ENCODE measurements around the gene ATP9A.

The ATP9A gene

DNA sequence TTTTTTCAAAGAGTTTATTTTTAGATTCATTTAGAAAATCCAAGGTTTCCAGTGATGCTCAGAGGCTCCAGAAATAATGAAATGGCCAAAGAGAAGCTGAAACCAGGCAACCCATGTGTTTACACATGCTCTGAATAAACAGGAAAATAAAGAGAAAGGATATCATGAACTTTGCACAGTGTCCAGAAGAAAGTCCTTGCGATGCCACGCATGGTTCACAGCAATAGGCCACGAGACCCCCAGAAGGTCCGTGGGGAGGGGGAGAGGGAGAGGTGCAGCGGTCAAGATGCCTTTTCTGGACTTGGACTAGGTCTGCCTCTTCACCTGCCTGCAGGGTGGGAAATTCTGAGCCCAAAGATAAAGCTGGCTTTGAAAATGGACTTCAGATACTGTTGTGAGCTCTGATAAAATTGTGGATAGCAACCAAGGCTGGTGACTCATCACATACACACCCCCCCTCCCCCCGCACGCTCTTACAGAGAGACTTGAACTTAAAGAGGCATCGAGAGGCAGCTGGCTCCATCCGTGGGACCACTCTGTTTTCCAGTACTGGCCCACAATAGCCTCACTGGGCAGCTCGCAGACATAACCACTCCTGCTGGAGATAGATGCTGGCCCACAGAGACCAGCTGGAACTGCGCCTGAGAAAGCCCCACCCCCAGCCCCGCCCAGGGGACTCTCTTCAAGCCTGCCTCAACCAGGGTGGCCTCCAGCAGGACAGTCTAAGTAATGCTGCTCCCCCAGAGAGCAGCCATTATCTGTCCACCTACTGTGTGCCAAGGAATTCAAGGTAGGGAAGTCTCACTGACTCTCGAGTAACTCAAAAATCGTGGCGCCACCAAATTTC lies 204.5 kb downstream of the ATP9A start:
- in situ Hi-C loops (cut with HindIII; ENCODE audit: low sequenced_read_pairs): no loop called here

GRCh38 chr20:51563174-51563485 lies 205.1 kb downstream of the ATP9A start:
- in situ Hi-C loops (cut with HindIII; ENCODE audit: low sequenced_read_pairs): no loop called here

DNA sequence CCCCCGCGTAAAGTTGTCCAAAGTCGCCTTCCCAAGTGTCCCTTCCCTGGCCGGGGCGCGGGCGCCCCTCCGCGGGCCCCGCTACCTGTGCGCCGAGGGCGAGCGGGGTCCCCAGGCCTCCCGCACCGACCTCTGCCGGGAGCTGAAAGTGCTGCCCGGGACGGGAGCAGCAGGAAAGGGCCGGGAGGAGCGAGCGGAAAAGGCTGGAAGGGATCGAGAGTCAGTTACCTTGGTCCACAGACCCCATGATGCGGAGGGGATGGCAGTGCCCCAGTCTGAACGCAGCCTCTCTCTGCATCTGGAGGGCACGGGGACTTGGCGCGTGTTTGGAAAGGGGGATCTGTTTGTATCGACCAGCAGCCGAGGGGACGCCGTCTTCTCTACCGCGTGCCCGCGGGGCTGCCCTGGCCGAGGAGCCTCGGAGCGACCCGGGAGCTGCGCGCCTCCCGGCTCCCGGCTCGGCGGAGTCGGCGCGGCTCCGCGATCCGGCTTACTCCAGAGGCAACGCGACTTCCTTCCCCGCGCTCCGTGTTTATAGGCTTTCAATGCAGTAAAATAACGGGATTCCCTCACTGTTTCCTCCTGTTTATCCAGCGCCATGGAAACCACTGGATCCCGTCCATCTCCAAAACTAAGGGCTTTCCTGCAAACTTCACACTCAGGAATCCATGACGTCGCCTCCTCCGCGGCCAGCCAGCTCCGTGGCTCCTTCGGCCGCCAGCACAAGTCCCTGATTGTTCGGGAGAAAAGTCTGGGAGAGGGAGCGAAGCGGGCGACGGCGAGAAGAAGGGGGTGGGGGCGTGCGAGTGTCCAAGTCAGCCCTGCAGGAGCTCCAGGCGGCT lies 205.6 kb downstream of the ATP9A start:
- in situ Hi-C loops (cut with HindIII; ENCODE audit: low sequenced_read_pairs): no loop called here

DNA sequence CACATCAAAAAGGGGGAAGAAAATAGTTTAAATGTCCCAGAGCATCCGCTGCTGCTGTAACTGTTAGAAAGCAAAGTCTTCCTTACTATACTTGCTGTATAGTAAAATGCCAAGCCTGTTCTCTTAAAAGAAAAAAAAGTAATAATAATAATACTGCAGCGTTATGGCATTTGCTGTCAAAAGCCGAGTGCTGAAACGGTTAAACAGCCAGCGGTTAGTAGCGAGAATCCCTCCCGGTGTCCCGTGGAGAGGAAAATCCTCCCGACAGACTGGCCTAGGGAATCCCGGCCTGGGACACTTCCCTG lies 206.2 kb downstream of the ATP9A start:
- in situ Hi-C loops (cut with HindIII; ENCODE audit: low sequenced_read_pairs): no loop called here

DNA sequence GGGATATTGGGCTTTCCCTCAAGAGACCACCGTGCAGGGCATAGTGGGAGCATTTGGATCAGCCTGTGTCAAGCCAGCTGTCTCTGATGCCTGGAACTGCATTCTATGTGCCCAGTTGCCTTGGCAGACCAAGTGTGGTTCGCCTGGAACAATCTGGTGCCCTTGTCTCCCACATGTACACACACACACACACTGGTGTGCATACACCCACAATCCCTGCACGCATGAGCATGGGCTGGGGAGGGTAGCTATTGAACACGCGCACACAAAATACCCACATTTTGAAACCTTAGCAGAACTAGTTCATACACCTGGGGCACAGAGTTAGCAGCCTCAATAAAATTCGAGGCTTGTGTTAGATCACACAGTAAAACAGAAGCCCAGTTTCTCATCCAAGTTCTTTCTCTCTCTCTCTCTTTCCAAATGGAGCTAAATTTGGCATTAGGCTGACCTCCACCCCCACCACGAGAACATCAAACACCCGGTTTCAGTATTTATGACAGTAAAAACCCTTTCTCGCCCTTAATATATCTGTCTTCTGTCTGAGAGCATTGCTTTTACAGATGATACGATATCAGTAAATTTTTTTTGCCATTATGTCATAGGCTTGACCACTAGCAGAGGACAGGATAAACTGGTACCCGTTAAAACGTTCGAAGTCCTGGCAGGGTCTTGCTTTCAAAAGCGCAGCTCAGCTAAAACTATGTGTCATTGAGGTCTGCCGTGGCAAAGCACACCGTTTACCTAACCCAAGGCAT lies 207.5 kb downstream of the ATP9A start:
- in situ Hi-C loops (cut with HindIII; ENCODE audit: low sequenced_read_pairs): no loop called here

- in situ Hi-C loops (cut with HindIII; ENCODE audit: low sequenced_read_pairs): no loop called here
These were observed 208.1 kb downstream of the ATP9A start for GRCh38 chr20:51560042-51560441.

DNA sequence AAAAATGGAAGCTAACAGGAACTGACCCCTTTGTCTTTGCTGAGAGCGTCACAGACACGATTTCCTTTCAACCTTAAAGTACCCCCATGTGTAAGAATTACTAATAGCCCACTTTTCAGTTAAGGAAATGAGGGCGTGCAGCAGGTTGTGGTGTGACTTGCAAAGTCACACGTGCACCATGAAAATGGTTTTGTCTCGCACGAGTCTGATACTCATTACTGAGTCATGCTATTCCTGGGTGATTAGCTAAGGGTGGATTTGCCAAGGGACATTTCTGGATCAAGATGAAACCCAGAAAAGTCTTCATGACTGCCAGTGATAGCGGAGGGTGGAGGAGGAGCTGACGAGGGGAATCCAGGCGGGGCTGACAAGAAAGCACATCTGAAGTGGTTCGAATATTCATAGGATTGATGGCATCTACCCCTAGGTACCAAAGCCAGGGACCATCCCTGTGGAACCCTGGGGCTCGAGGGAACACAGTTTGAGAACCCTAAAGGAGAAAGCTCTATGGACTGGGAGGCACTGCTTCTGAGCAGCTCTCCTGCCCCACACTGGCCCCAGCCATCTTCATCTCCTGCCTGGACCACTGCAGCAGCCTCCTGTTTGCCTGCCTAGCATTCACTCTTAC lies 213.5 kb downstream of the ATP9A start:
- in situ Hi-C loops (cut with HindIII; ENCODE audit: low sequenced_read_pairs): no loop called here

- in situ Hi-C loops (cut with HindIII; ENCODE audit: low sequenced_read_pairs): no loop called here
These were observed 214.2 kb downstream of the ATP9A start for GRCh38 chr20:51553897-51554486.

- in situ Hi-C loops (cut with HindIII; ENCODE audit: low sequenced_read_pairs): no loop called here
These were observed 217.0 kb downstream of the ATP9A start for GRCh38 chr20:51551186-51551585.

DNA sequence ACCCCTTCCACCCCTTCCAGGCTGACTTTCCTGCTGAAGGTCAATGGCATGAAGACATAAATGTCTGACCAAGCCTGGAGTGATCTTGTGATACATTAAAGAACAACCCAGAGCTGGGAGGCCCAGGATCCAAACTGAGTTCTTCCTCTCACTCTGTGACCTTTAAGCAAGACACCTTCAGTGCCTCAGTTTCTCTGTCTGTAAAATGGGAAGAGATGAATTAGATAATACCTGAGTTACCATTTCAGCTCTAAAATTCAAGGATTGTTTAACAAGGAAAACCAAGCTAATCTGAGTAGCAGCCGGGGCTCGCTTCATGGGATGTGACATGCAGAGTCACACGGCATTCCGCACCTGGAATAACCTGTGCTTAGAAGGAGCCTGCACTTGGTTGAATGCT lies 218.7 kb downstream of the ATP9A start:
- in situ Hi-C loops (cut with HindIII; ENCODE audit: low sequenced_read_pairs): no loop called here

DNA sequence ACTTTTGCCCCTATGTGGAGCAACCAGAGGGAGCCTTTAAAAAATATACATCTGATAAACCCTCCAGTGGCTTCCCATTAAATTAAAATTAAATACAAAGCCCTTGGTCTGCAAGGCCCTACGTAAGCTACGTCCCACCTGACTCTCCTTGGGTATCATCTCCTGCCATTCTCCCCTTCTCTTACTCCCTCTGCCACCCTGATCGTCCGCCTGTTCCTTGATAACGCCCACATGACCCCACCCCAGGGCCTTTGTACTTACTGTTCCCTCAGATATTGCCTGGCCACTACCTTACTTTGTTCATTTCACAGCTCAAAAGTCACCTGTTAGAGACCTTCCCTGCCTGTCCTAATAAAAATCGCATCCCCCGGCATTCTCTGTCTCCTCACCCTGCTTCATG lies 220.2 kb downstream of the ATP9A start:
- in situ Hi-C loops (cut with HindIII; ENCODE audit: low sequenced_read_pairs): no loop called here

Data from endothelial cell of hepatic sinusoid (primary cell).